HFF-Myc (cell line): ENCODE results near the gene FAM240A.
"Not testable (repeated sequence)": the region's sequence is repeated elsewhere in the genome, so short reads cannot be mapped to it uniquely, and the experiment has no call there.

Experiments
- DNase-seq: peaks from one replicate; pipeline ENCODE4 v3.0.0-alpha.2; 2011; ENCODE audit warnings: low read depth; ENCODE audit errors: extremely low read depth
- H3K4me3 ChIP-seq: replicated peaks from 2 replicates; pipeline ENCODE4 v1.5.1; 2011; ENCODE audit warnings: low read depth, mild to moderate bottlenecking, control low read depth, low read length
- TF ChIP-seq, protein P1 (sequence below): IDR thresholded peaks from 2 replicates; pipeline ENCODE4 v1.5.1; 2012; ENCODE audit warnings: mild to moderate bottlenecking, low read depth, low read length, control low read depth; ENCODE audit errors: missing control alignments

The FAM240A gene

DNA sequence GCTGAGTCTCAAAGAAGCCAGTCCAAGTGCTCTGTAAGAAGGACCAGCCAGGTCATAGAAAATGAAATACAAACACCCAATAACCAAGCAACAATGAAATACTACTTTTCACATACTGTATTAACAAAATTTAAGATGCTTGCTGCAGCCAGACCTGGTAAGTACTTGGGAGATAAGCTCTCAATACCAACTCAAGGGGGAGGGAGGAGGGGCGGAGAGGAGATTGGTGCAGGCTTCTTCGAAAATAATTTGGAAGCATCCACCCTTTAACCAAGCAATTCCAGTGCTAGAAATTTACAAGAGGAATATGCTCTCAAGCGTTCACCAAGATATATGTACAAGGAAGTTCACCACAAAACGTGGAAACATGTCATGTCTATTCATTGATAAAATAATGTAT is 38.6 kb upstream of the FAM240A start:
- DNase-seq = no peak
- no peak overlapping the region for H3K4me3 ChIP-seq
- TF ChIP-seq, protein P1, sequence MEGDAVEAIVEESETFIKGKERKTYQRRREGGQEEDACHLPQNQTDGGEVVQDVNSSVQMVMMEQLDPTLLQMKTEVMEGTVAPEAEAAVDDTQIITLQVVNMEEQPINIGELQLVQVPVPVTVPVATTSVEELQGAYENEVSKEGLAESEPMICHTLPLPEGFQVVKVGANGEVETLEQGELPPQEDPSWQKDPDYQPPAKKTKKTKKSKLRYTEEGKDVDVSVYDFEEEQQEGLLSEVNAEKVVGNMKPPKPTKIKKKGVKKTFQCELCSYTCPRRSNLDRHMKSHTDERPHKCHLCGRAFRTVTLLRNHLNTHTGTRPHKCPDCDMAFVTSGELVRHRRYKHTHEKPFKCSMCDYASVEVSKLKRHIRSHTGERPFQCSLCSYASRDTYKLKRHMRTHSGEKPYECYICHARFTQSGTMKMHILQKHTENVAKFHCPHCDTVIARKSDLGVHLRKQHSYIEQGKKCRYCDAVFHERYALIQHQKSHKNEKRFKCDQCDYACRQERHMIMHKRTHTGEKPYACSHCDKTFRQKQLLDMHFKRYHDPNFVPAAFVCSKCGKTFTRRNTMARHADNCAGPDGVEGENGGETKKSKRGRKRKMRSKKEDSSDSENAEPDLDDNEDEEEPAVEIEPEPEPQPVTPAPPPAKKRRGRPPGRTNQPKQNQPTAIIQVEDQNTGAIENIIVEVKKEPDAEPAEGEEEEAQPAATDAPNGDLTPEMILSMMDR = no peak

DNA sequence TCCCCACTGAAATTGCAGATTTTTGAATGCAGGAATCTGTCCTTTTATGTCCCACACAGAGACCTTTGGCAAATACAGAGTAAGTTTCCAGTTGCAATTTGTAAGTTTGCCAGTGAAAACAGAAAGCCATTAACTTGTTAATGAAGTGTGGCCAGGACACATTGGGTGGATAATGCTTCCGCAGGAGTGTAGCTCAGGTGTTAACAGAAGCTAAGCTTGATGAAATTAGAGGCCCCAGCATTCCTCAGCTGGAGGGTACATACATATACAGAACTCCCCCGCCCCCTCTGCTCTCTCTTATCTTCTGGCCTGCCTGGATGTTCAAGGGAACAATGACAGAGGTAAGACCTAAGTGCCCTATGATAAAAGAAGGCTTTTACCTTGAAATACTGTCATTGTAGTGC is 38.1 kb upstream of the FAM240A start:
- H3K4me3 ChIP-seq = no peak overlapping the region

DNA sequence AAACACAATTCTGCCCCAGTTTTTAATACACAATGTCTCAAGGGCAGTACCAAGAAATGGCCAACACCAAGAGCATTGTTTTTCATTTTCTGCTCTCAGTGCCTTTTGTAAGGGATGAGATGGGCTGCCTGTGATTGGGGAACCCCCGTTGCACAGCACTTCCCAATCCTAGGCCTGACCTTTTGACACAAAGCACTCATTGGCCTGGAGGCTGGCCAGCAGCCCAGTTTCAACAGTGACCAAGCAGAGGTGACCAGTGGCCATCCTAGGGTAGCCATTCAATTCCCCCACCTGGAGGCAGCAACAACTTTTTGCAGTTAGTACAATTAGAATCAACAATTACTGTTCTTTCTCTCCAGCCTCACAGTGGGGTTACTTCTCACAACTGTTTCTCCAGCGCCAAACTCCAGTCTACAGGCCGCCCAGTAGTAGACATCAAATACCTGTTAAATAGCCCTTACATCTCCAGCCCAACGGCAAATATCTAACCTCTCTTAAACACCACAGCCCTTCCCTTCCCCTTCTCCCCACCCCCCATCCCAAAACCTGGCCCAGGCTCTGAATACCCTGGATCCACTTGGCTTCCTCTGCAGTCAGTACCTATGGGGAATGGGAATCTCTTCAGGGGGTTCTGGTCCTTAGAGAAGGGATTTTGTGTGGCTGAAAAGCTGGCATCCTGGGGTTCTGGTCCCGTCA is 37.3 kb upstream of the FAM240A start:
- TF ChIP-seq, protein P1 = no peak
- H3K4me3 ChIP-seq = no peak overlapping the region

More for the DNA sequence above, 38.1 kb upstream of the FAM240A start:
- TF ChIP-seq, protein P1 = no peak
- DNase-seq = no peak

DNA sequence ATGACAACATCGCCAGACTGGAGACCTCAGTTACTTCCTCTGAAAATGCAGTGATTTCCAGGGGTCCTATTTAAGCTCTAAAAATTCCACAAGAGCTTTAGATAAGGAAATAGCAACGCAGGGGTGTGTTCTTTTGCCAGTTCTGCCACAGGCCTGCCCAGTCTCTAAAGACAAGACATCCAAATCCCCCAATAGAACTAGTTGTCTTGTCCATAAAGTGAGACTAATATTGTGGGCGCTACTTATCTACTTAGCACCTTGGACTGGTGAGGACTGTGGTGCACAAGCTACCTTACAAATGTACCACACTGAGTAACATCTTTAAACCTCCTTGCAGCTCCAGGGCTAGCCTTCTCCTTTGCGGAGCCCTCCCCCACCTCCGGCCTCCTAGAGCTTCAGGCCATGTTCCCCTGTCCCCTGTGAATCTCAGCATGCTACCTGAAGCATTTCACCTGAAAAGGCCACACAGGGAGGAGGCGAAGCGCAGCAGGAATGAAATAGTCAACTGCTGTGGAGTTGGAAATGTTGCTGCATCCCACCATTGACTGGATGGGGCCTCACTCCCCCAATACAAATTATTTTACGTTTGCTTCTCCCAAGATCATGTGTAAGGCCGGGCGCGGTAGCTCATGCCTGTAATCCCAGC is 36.6 kb upstream of the FAM240A start:
- H3K4me3 ChIP-seq = no peak overlapping the region
- TF ChIP-seq, protein P1 = no peak
- DNase-seq = no peak

More for the DNA sequence above, 37.3 kb upstream of the FAM240A start:
- DNase-seq = no peak

DNA sequence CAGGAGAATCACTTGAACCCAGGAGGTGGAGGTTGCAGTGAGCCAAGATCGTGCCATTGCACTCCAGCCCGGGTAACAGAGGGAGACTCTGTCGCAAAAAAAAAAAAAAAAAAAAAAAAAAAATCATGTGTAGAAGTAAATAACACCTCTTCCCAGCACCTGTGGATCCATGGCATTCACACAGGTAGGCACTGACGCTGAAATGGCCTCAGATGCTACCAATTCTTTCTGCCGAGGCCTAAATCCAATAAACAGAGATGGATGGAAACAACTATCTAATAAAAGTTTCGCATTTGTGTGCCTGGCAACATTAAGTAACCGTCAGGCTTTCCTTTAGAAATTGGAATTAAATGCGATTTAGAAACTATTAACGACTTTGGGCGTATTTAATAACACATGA is 35.9 kb upstream of the FAM240A start:
- no peak for DNase-seq
- H3K4me3 ChIP-seq = no peak overlapping the region
- TF ChIP-seq, protein P1 = no peak

DNA sequence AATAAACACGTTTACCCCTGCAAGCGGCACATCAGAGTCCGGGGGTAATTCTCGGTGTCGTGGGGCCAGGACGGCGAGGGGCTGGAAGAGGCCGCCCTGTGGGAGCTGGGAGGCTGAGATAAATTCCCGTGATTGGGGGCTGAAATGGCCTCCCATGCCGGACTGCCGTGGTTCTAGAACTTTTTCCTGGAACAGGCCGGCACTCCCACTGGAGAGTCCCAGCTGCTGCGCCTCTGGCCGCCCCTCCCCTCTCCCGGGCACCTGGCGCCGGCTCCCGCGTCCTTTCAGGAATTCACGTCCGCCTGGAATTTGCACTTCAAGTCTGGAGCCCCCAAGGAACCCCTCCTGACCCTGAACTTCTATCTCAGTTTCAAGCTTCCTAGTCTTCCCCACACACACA is 35.4 kb upstream of the FAM240A start:
- no peak for DNase-seq
- H3K4me3 ChIP-seq = no peak overlapping the region
- TF ChIP-seq, protein P1 = no peak

DNA sequence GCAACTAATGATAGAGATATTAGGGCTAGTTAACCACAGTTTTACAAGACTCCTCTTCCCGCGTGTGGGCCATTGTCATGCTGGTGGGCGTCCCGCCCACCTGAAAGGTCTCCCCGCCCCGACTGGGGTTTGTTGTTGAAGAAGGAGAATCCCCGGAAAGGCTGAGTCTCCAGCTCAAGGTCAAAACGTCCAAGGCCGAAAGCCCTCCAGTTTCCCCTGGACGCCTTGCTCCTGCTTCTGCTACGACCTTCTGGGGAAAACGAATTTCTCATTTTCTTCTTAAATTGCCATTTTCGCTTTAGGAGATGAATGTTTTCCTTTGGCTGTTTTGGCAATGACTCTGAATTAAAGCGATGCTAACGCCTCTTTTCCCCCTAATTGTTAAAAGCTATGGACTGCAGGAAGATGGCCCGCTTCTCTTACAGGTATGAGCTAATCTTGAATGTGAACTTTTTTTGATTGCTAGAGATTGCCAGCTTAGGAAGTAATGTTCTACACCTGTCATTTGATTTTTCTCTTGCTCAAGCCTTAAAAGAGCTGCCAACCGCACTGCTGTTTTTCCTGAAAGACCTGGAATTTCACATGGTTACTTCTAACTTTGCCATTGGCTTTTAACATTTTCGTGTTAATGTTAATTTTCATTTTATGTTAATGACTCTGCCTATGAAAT is 34.6 kb upstream of the FAM240A start:
- not testable (repeated sequence) for DNase-seq, H3K4me3 ChIP-seq
